IMR-90 (cell line): ENCODE measurements around the gene ARAP2. TPM values are rescaled to one million over a fixed set of nuclear protein-coding genes. Genes with fewer than 3 reads are reported as not detected.
A peak's percentile ranks its signal among the peaks of the same experiment; 100 is the strongest.

Source experiments
- ATAC-seq: fragments of 200-7000 bp; cut with Tn5 transposase; 2 replicates; pipeline ENCODE4 v1.9.1; 2020; ENCODE audit warnings: low read depth, mild to moderate bottlenecking, moderate library complexity
- BruUV-seq: library from RNA; stranded (reverse); fragments of 400-500 nt; replicated peaks from 2 replicates; lab custom pipeline; 2021; lab: Mats Ljungman, UMichigan
- CTCF ChIA-PET: fragments of 300-600 bp; formaldehyde crosslinking; extraction: SDS; loops from one replicate; lab custom pipeline; 2021; ENCODE audit warnings: antibody characterized with exemption; lab: Yijun Ruan, JAX
- POLR2A ChIA-PET: fragments of 300-600 bp; sonication (Branson Sonifier 250); formaldehyde crosslinking; loops from one replicate; lab custom pipeline; 2022; ENCODE audit warnings: antibody characterized with exemption; ENCODE audit not compliant: unreplicated experiment; lab: Charles Lee
- DNase-seq: peaks from one replicate; pipeline ENCODE4 v3.0.0; 2013
- H2AFZ ChIP-seq: replicated peaks from 2 replicates; pipeline ENCODE3; 2013; ENCODE audit warnings: low read length, mild to moderate bottlenecking; ENCODE audit not compliant: poor library complexity
- H2AK5ac ChIP-seq: 2 replicates; pipeline ENCODE4 v1.6.1; 2013; ENCODE audit warnings: low read depth, low read length, inconsistent platforms
- H2AK9ac ChIP-seq: replicated peaks from 2 replicates; pipeline ENCODE3; 2013; ENCODE audit warnings: mild to moderate bottlenecking, low read depth, low read length, moderate library complexity; ENCODE audit not compliant: poor library complexity
- H2BK120ac ChIP-seq: 2 replicates; pipeline ENCODE4 v1.6.1; 2013; ENCODE audit warnings: low read depth, low read length, inconsistent platforms
- H2BK15ac ChIP-seq: 3 replicates; pipeline ENCODE4 v1.6.1; 2013; ENCODE audit warnings: low read depth, low read length, inconsistent platforms
- H2BK20ac ChIP-seq: 2 replicates; pipeline ENCODE4 v1.6.1; 2013; ENCODE audit warnings: low read depth, mild to moderate bottlenecking, inconsistent platforms, low read length, moderate library complexity
- H2BK5ac ChIP-seq: 2 replicates; pipeline ENCODE4 v1.6.1; 2013; ENCODE audit warnings: mild to moderate bottlenecking, low read depth, low read length, inconsistent platforms; ENCODE audit not compliant: poor library complexity, severe bottlenecking
- H3K14ac ChIP-seq: replicated peaks from 2 replicates; pipeline ENCODE4 v1.6.1; 2013; ENCODE audit warnings: low read depth, low read length, inconsistent platforms
- H3K18ac ChIP-seq: 2 replicates; pipeline ENCODE4 v1.6.1; 2013; ENCODE audit warnings: low read depth, low read length, control low read depth
- H3K23ac ChIP-seq: 2 replicates; pipeline ENCODE4 v1.6.1; 2013; ENCODE audit warnings: low read depth, low read length, inconsistent platforms
- H3K27ac ChIP-seq: 2 replicates; pipeline ENCODE4 v1.5.1; 2013; ENCODE audit warnings: mild to moderate bottlenecking, control low read depth, low read length; ENCODE audit not compliant: insufficient read depth
- H3K27me3 ChIP-seq: 2 replicates; pipeline ENCODE4 v1.6.1; 2013; ENCODE audit warnings: low read length; ENCODE audit not compliant: control insufficient read depth, insufficient read depth
- H3K36me3 ChIP-seq: 2 replicates; pipeline ENCODE4 v1.6.1; 2013; ENCODE audit warnings: low read length, mixed read lengths; ENCODE audit not compliant: control insufficient read depth, insufficient read depth
- H3K4ac ChIP-seq: 2 replicates; pipeline ENCODE4 v1.6.1; 2013; ENCODE audit warnings: low read depth, low read length, inconsistent platforms
- H3K4me1 ChIP-seq: 2 replicates; pipeline ENCODE4 v1.6.1; 2013; ENCODE audit warnings: low read length, mixed read lengths; ENCODE audit not compliant: control insufficient read depth, insufficient read depth
- H3K4me2 ChIP-seq: 2 replicates; pipeline ENCODE4 v1.6.1; 2013; ENCODE audit warnings: low read depth, mild to moderate bottlenecking, control low read depth, low read length, moderate library complexity
- H3K4me3 ChIP-seq: 2 replicates; pipeline ENCODE4 v1.5.1; 2013; ENCODE audit warnings: low read depth, mild to moderate bottlenecking, control low read depth, low read length, moderate library complexity; ENCODE audit not compliant: insufficient read depth
- H3K56ac ChIP-seq: 2 replicates; pipeline ENCODE4 v1.6.1; 2013; ENCODE audit warnings: low read length, inconsistent platforms; ENCODE audit not compliant: insufficient read depth; ENCODE audit errors: extremely low read depth
- H3K79me1 ChIP-seq, 2 experiments: 2 replicates each; pipeline ENCODE4 v1.6.1; 2013; ENCODE audit warnings: low read length in 2 of 2, inconsistent platforms in 1 of 2, low read depth in 1 of 2
- H3K9ac ChIP-seq: 2 replicates; pipeline ENCODE4 v1.6.1; 2013; ENCODE audit warnings: low read depth, low read length, control low read depth
- H3K9me1 ChIP-seq: 2 replicates; pipeline ENCODE4 v1.6.1; 2013; ENCODE audit warnings: low read length, inconsistent platforms; ENCODE audit not compliant: insufficient read depth
- H3K9me3 ChIP-seq: 2 replicates; pipeline ENCODE4 v1.6.1; 2013; ENCODE audit warnings: low read length; ENCODE audit not compliant: control insufficient read depth, insufficient read depth
- H4K20me1 ChIP-seq: 2 replicates; pipeline ENCODE4 v1.6.1; 2013; ENCODE audit warnings: low read length, inconsistent platforms; ENCODE audit not compliant: insufficient read depth
- H4K5ac ChIP-seq: 2 replicates; pipeline ENCODE4 v1.6.1; 2013; ENCODE audit warnings: mild to moderate bottlenecking, low read depth, low read length, control low read depth
- H4K8ac ChIP-seq, 2 experiments: 2 replicates each; pipeline ENCODE4 v1.6.1; 2013; ENCODE audit warnings: low read depth in 2 of 2, low read length in 2 of 2, control low read depth in 1 of 2, inconsistent platforms in 1 of 2
- H4K91ac ChIP-seq: 2 replicates; pipeline ENCODE4 v1.6.1; 2013; ENCODE audit warnings: low read depth, low read length, inconsistent platforms; ENCODE audit not compliant: insufficient read depth
- BHLHE40 ChIP-seq: fragments of 150-350 bp; IDR thresholded peaks from 2 replicates; pipeline ENCODE4 v1.6.1; 2016; ENCODE audit warnings: mild to moderate bottlenecking, low read depth, low read length
- CEBPB ChIP-seq: IDR thresholded peaks from 2 replicates; pipeline ENCODE4 v1.6.1; 2012; ENCODE audit warnings: low read depth, low read length, improper control_type of control experiment
- CHD1 ChIP-seq: IDR thresholded peaks from 2 replicates; pipeline ENCODE4 v1.6.1; 2012; ENCODE audit warnings: low read depth, low read length, improper control_type of control experiment
- ELK1 ChIP-seq: fragments of 150-350 bp; IDR thresholded peaks from 2 replicates; pipeline ENCODE4 v1.6.1; 2016; ENCODE audit warnings: low read depth, mild to moderate bottlenecking, low read length, moderate library complexity, borderline replicate concordance
- FOS ChIP-seq: fragments of 150-350 bp; IDR thresholded peaks from 2 replicates; pipeline ENCODE4 v1.6.1; 2016; ENCODE audit warnings: low read depth, low read length
- MAFK ChIP-seq: IDR thresholded peaks from 2 replicates; pipeline ENCODE4 v1.6.1; 2012; ENCODE audit warnings: low read depth, low read length, improper control_type of control experiment
- MAZ ChIP-seq: IDR thresholded peaks from 2 replicates; pipeline ENCODE4 v1.6.1; 2012; ENCODE audit warnings: low read depth, mild to moderate bottlenecking, low read length, improper control_type of control experiment, moderate library complexity, borderline replicate concordance
- MXI1 ChIP-seq: IDR thresholded peaks from 2 replicates; pipeline ENCODE4 v1.6.1; 2012; ENCODE audit warnings: low read depth, mild to moderate bottlenecking, low read length, moderate library complexity, borderline replicate concordance
- POLR2A ChIP-seq: IDR thresholded peaks from 2 replicates; pipeline ENCODE4 v1.6.1; 2012; ENCODE audit warnings: mild to moderate bottlenecking, low read depth, low read length
- RCOR1 ChIP-seq: IDR thresholded peaks from 2 replicates; pipeline ENCODE4 v1.6.1; 2012; ENCODE audit warnings: mild to moderate bottlenecking, low read length, improper control_type of control experiment; ENCODE audit not compliant: insufficient replicate concordance
- RFX5 ChIP-seq: IDR thresholded peaks from 2 replicates; pipeline ENCODE4 v1.8.0; 2012; ENCODE audit warnings: low read depth, mild to moderate bottlenecking, low read length, moderate library complexity
- SMC3 ChIP-seq: fragments of 150-350 bp; IDR thresholded peaks from 2 replicates; pipeline ENCODE4 v1.6.1; 2016; ENCODE audit warnings: low read depth, mild to moderate bottlenecking, antibody characterized with exemption, low read length, moderate library complexity
- dilution Hi-C: fragments of 300-500 bp; cut with HindIII; formaldehyde crosslinking; loops from one replicate; pipeline ENCODE4 v1.14.3; 2018; ENCODE audit warnings: low sequenced_read_pairs; ENCODE audit not compliant: unreplicated experiment
- in situ Hi-C: fragments of 300-500 bp; cut with MboI; formaldehyde crosslinking; loops from 3 replicates; pipeline ENCODE4 v1.14.3; 2019; ENCODE audit warnings: low sequenced_read_pairs, inconsistent platforms, mixed read lengths
- intact Hi-C: fragments of 100-400 bp; cut with micrococcal nuclease; formaldehyde crosslinking; loops from 2 replicates; pipeline ENCODE4 v1.10.0; 2022
- polyA plus RNA-seq, 3 experiments: library from polyadenylated mRNA; depleted of rRNA; stranded (reverse); fragments of >200 nt; gene quantifications; 2 replicates each; pipeline ENCODE4 v1.2.3, GENCODE V29; 2012; ENCODE audit warnings: low replicate concordance in 1 of 3
- total RNA-seq: library from RNA; depleted of rRNA; stranded (reverse); fragments of >200 nt; gene quantifications from 2 replicates; pipeline ENCODE4 v1.2.3, GENCODE V29; 2012

The ARAP2 gene
- total and polyA plus RNA-seq, 2 of the 4 experiments (the other 2 are of a cell fraction): 0.32 to 1.8 TPM

- H3K9ac ChIP-seq: no peak overlapping the region
- ATAC-seq (no peak), DNase-seq (peak; percentile 33)
- H3K14ac ChIP-seq: no peak overlapping the region
- TF ChIP-seq MAFK (no peak), CHD1 (no peak), RCOR1 (no peak), MAZ (no peak), RFX5 (no peak), POLR2A (no peak), BHLHE40 (no peak), CEBPB (no peak), ELK1 (no peak), MXI1 (no peak), SMC3 (no peak), FOS (no peak)
- H3K4me2 ChIP-seq: no peak overlapping the region
- no peak overlapping the region for H3K18ac ChIP-seq
- no peak overlapping the region for H2BK20ac ChIP-seq
- H3K36me3 ChIP-seq: no peaks in the 10 kb centered on the region
- no TSS peak for BruUV-seq
- H2BK120ac ChIP-seq: no peak overlapping the region
- H3K27me3 ChIP-seq: no peaks in the 10 kb centered on the region
- H2BK15ac ChIP-seq: no peak overlapping the region
- in situ Hi-C loops (no loop called here), intact Hi-C loops (no loop called here), dilution Hi-C loops (no loop called here)
- H3K4me1 ChIP-seq: no peaks in the 10 kb centered on the region
- CTCF ChIA-PET: no interaction called here
- POLR2A ChIA-PET: no interaction called here
- no peaks in the 10 kb centered on the region for H3K79me1 ChIP-seq
- H3K23ac ChIP-seq: no peak overlapping the region
- H3K56ac ChIP-seq: no peak overlapping the region
- H4K8ac ChIP-seq: no peak overlapping the region
- no peaks in the 10 kb centered on the region for H4K20me1 ChIP-seq
- H3K27ac ChIP-seq: no peak overlapping the region
- no peak overlapping the region for H3K4ac ChIP-seq
- no peak overlapping the region for H4K5ac ChIP-seq
- H4K91ac ChIP-seq: no peak overlapping the region
- no peak overlapping the region for H2AFZ ChIP-seq
- no peak overlapping the region for H3K4me3 ChIP-seq
- no peaks in the 10 kb centered on the region; the same call in 1 of the 2 replicates for H3K9me3 ChIP-seq
- H2AK5ac ChIP-seq: no peak overlapping the region
- no peak overlapping the region for H2AK9ac ChIP-seq
- H3K9me1 ChIP-seq: no peaks in the 10 kb centered on the region
- H2BK5ac ChIP-seq: no peak overlapping the region
Observed at GRCh38 chr4:36138220-36138619, 106.1 kb downstream of the ARAP2 start.
